Kidney capillary endothelial cell (primary cell): Measurements from ENCODE around the gene RWDD2A.
A peak's percentile ranks its signal among the peaks of the same experiment; 100 is the strongest.
"Not testable (repeated sequence)": the region's sequence is repeated elsewhere in the genome, so short reads cannot be mapped to it uniquely, and the experiment has no call there.

ENCODE experiments used
- DNase-seq: peaks from one replicate; pipeline ENCODE4 v3.0.0-alpha.2; 2018; ENCODE audit warnings: low spot score

The RWDD2A gene

DNA sequence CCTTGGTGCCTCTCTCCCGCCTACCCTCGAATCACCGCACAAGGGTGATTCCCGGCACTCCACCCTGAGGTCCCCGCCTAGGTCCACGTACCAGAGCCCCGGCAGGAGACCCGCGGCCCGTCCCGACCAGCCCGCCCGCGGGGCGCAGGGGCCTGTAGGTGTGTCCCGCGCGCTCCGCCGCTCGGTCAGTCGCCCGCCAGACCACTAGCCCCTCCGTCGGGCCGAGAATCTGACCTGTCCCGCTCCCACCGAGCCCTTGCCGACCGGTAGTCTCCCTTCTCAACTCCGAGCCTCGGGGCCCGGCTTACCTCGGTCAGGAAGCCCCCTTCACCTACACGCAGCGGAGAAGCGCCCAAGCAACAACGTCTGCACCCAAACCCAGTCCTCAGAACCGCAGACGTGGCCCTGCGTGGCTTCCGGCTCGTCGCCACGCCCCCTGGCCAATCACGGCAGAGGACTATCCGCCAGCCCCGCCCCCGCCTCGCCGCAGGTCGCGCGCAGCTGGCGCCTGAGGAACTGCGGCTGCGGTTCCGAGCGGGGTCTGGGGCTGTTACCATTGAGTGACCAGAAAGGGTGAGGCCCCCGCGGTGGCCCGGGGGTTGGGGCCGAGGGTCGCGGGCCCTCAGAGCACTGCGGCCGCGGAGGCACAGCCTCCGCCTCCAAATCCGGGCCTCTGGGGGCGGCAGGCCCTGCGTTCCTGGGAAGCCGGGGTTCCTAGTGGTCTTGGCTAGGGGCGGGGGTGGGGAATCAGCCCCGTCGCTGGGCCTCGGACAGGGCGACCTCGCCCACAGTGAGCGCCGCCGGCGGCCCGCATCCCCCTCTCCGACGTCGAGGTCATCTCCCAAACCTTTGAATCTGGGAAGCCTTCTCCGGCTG is at the start of gene RWDD2A, which contains the start of gene PGM3:
TSS of gene RWDD2A (plus strand) at position 487 of the 876 bp plus-strand sequence. CDS start 1,095 bp downstream, outside the sequence.
TSS of gene PGM3 (minus strand) at position 395 of the 876 bp plus-strand sequence. CDS start 2,253 bp downstream, outside the sequence.
- peak; percentile 82 for DNase-seq

DNA sequence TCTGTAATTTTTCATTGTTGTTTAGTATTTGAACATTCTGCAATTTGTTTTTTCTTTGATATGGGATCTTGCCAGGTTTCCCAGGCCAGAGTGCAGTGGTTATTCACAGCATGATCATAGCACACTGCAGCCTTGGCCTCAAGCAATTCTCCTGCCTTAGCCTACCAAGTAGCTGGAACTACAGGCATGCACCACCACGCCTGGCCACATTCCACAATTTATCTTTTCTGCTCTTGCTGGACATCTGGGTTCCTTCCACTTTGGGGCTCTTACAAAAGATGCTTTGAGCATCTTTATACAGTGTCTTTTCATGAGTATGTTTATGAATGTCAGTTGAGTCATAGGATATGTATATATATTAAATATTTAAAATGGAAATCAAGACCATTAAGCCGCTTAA is 42.0 kb upstream of the RWDD2A start:
- no peak for DNase-seq

- DNase-seq: no peak
Observed at GRCh38 chr6:83152913-83153312, 40.2 kb upstream of the RWDD2A start.

DNA sequence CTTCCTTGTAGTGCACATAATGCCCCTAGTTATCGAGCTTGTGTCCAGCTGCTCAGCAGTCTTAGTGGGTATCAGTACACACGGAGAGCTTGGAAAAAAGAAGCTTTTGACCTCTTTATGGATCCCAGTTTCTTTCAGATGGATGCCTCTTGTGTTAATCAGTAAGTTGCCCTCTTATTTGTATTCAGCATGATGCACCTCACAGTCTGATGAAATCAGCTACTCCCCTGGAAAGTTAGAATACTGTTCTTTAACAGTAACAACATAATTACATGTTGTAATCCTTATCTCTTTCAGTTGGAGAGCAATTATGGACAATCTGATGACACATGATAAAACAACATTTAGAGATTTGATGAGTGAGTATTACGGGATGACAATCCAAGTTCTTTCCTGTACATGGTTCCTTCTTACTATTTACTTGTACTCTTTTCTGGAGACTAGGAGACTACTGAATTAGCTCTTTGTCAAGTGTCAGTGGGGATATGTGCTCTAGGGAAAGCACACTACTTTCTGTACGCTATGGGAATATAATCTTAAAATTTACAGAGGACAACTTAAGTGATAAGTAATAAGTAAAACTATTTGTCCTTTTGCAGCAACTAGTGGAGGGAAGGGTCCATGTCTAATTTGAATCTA is 39.2 kb upstream of the RWDD2A start:
- DNase-seq: no peak

DNA sequence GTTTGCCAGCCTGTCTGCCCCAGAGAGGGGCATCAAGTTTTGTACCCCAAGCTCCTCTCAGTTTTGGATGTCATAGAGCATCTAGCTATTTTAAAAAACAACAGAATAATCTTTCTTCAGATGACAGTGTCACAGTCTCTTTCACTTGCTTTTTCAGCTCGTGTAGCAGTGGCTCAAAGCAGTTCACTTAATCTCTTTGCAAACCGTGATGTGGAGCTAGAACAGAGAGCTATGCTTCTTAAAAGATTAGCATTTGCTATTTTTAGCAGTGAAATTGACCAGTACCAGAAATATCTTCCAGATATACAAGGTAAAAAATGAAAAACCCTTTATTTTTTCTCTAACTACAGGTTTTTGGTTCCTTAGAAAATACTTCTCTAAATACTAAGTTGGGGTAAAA is 37.4 kb upstream of the RWDD2A start:
- DNase-seq: no peak

DNA sequence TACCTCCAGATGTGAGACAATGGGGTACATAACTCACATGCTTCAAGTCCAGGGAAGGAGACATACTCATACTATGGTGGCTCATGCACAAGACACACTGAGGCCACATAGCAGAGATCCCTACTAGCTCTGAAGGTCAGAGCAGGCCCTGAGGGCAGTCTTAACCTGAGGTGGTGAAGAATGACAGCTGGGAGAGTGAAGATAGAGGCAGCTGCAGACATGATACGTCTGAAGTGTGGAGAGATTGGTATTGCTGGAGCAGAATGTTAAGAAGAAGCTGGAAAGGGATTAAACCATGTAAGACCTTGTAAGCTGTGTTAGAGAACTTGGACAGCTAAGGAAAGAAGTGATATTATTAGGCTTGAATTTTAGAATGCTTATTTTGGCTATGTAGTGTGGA is 33.0 kb upstream of the RWDD2A start:
- no peak for DNase-seq

DNA sequence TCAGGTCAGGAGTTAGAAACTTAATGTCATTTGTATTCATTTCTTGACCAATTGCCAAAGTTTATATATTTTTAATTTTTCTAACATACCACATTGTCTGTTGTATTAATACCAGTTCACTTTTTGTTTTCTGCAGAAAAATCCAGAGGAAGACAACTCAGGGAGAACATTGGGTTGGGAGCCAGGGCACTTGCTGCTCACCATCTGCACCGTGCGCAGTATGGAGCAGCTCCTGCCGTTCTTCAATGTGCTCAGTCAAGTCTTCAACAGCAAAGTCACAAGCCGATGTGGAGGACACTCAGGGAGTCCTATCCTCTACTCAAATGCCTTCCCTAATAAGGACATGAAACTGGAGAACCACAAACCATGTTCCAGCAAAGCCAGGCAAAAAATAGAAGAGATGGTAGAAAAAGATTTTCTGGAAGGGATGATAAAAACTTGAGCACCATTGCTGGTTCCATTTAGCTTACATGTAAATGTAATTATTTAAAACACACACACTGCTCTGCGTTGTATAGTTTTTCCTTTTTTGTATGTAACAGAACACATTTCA is 25.4 kb upstream of the RWDD2A start:
- no peak for DNase-seq

DNA sequence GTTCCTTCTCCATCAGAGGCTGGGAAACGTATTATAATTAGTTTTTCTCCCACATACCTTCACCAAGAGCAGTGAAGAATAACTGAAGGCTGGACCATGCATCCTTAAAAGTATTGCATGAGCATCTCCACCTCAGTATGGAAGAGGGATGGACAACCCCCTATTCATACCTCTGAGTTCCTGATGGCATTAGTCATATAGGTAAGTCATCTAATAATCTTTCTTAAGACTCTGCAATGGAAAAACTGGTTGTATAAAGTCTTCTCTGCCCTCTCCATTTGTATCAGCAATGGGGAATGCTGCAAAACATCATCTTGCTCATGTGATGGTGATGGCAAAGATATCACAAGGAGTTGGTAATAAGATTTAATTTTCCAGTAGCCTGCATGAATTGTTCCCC is 24.6 kb upstream of the RWDD2A start:
- no peak for DNase-seq

DNA sequence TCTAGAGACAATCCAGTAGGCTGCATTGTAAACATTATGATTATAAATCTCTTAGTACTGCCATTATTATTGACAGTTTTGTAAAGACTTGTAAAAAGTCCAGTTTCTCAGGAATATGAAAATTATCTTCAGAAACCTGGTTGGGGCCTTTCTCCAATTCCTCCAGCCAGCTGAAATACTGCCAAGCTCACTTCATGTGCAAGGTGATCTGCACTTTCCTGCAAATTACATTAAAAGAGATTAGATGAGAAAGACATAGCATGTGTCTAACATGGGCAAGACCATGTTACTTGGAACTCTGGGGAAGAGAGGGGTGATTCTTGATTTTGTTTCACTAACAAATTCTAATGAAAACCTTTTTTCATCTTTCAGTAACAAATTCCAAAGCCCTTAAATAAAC is 24.1 kb upstream of the RWDD2A start:
- no peak for DNase-seq

DNA sequence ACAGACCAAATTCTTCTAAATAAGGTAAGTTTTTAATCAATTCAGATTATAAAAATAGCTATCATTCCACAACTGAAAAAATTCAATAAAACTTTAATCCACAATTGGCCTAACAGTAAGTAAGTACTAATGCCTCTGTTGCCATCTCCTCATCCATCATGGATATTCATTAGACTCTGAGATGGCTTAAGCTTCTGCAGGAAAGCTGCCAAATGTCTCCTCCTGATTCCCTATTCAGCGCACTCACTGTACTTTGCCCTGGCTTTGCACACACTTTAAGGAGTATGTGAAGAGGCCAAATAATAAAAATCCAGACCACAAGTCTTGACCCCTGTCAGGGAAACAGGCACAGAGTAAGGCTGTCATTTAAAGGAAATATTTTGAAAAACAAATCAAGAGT is 23.6 kb upstream of the RWDD2A start:
- no peak for DNase-seq

- no peak for DNase-seq
Observed at GRCh38 chr6:83176246-83176645, 16.9 kb upstream of the RWDD2A start.

DNA sequence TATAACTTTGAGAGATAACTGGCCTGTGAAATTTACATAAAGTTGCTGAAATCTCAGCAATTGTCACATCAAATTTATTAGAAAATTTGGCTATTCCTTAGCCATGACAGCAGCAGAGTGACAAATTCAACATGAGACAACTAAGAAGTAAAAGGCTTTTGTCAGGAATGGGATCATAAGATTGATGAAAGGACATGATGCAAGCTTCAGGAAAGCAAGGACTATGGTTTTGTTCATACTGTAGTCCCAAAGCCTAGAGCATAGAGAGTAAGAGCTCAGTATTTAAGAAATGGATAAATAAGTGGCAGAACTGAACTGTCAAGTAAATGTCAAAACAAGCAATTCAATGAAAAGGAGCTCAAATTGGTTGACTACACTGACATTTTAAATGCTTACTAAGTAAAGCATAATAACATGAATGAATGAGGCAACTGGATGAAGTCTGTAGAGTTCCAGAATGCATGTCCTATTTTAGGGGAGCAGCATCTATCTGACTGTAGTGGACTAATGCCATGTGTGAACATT is 12.7 kb upstream of the RWDD2A start:
- no peak for DNase-seq

DNA sequence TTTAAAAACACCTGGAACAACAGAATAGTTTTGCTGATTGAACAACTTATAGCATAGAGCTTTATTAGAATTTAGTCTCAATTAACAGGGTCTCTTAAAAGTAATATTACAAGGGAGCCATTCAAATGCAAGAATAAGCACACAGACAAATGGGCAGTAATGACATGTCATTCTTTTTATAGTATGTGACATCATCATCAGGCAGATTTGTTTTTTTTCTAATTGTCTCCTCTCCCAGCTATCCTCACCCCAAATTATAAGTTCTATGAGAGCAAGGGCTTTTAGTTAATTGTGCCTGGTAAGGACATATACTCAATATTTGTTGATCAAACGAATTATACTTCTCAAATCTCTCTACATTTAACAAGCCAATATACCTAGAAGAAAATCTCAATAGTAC is 11.0 kb upstream of the RWDD2A start:
- no peak for DNase-seq

- DNase-seq: no peak
Observed at GRCh38 chr6:83183082-83183828, 9.9 kb upstream of the RWDD2A start.

- DNase-seq: no peak
Observed at GRCh38 chr6:83185096-83185495, 8.1 kb upstream of the RWDD2A start.

GRCh38 chr6:83188501-83188900 is 4.7 kb upstream of the RWDD2A start:
- no peak for DNase-seq

DNA sequence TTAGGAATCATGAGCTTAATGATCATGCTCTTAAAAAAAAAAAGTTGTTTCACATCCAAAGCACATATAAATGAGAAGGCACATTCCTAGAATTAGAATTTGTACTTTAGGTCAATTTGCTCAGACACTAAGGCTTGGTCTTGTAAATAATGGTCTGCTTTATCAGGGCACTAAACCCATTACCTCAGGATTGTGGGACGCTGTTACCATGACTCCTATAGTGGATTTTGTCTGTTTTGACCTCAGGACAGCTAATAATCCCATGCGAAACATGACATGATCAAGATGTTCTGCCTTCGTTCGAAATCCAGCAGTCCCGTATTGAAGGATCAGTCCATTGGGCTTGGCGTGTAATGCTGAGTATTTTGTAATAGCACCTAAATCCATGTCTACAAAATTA is 2.5 kb upstream of the RWDD2A start:
- DNase-seq: no peak

DNA sequence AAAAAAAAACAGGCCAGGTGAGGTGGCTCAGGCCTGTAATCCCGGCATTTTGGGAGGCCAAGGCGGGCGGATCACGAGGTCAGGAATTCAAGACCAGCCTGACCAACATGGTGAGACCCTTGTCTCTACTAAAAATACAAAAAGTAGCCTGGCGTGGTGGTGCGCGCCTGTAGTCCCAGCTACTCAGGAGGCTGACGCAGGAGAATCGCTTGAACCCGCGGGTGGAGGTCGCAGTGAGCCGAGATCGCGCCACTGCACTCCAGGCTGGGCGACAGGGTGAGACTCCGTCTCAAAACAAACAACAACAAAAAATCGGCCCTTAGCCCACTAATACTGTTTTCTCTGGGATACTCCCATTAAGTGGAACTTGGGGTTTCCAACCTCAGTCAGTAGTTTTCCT is 1.2 kb upstream of the RWDD2A start:
- DNase-seq: not testable (repeated sequence)

GRCh38 chr6:83192456-83192855 is 701 bp upstream of the RWDD2A start:
- DNase-seq: peak; percentile 33

GRCh38 chr6:83193747-83194566 is 800 bp downstream of the RWDD2A start:
- DNase-seq: no peak

GRCh38 chr6:83198486-83199172 is 5.5 kb downstream of the RWDD2A start:
- peak; percentile 21 for DNase-seq
